Smooth muscle cell (in vitro differentiated cells): ENCODE results near the gene CEP164. TPM values are rescaled to one million over a fixed set of nuclear protein-coding genes. Genes with fewer than 3 reads are reported as not detected.

ENCODE experiments used
- DNase-seq: peaks from one replicate; lab custom pipeline; 2025; ENCODE audit not compliant: unreplicated experiment; lab: John Stamatoyannopoulos, UW
- H2AFZ ChIP-seq: fragments of 200-600 bp; sonication (generic); 2 replicates; pipeline ENCODE4 v1.6.0; 2016; ENCODE audit warnings: antibody characterized with exemption, low read depth, mild to moderate bottlenecking
- H3F3A ChIP-seq: fragments of 200-600 bp; sonication (generic); 2 replicates; pipeline ENCODE4 v1.6.0; 2017; ENCODE audit warnings: antibody characterized with exemption, low read depth
- H3K27ac ChIP-seq: fragments of 200-600 bp; sonication (generic); 2 replicates; pipeline ENCODE4 v1.5.1; 2016; ENCODE audit warnings: low read depth, mild to moderate bottlenecking
- H3K27me3 ChIP-seq: fragments of 200-600 bp; sonication (generic); 2 replicates; pipeline ENCODE4 v1.6.1; 2016; ENCODE audit warnings: low read depth, mild to moderate bottlenecking
- H3K36me3 ChIP-seq: fragments of 200-600 bp; sonication (generic); 2 replicates; pipeline ENCODE4 v1.5.1; 2016; ENCODE audit warnings: low read depth
- H3K4me1 ChIP-seq: fragments of 200-600 bp; sonication (generic); 2 replicates; pipeline ENCODE4 v1.5.1; 2016; ENCODE audit warnings: low read depth
- H3K4me2 ChIP-seq: fragments of 200-600 bp; sonication (generic); 2 replicates; pipeline ENCODE4 v1.6.0; 2016; ENCODE audit warnings: mild to moderate bottlenecking
- H3K4me3 ChIP-seq: fragments of 200-600 bp; sonication (generic); 2 replicates; pipeline ENCODE4 v1.5.1; 2016; ENCODE audit warnings: mild to moderate bottlenecking
- H3K79me2 ChIP-seq: fragments of 200-600 bp; sonication (generic); 2 replicates; pipeline ENCODE4 v1.6.0; 2016; ENCODE audit warnings: low read depth, mild to moderate bottlenecking
- H3K9ac ChIP-seq: fragments of 200-600 bp; sonication (generic); 2 replicates; pipeline ENCODE4 v1.6.0; 2016; ENCODE audit warnings: low read depth
- H3K9me3 ChIP-seq: fragments of 200-600 bp; sonication (generic); replicated peaks from 2 replicates; pipeline ENCODE4 v1.5.1; 2016; ENCODE audit warnings: low read depth
- H4K20me1 ChIP-seq: fragments of 200-600 bp; sonication (generic); 2 replicates; pipeline ENCODE4 v1.6.0; 2016; ENCODE audit warnings: low read depth
- WGBS: methylation state at CpG from one replicate; pipeline ENCODE4 v1.1.7; 2016; ENCODE audit warnings: low lambda C conversion rate; 5-methylcytosine and 5-hydroxymethylcytosine counted together
- polyA plus RNA-seq: library from polyadenylated mRNA; unstranded; fragments of >200 nt; fragmentation: Nextera tagmentation; extraction: Ambion mirVana; gene quantifications from 2 replicates; pipeline ENCODE4 v1.2.1, GENCODE V29; 2016
- total RNA-seq: library from RNA; depleted of rRNA; stranded (reverse); fragments of >200 nt; gene quantifications from 2 replicates; pipeline ENCODE4 v1.2.3, GENCODE V29; 2014
- TF ChIP-seq, protein P1 (sequence below): fragments of 200-600 bp; sonication (generic); IDR thresholded peaks from 2 replicates; pipeline ENCODE4 v1.5.1; 2017; ENCODE audit warnings: borderline replicate concordance, mild to moderate bottlenecking, antibody characterized with exemption; ENCODE audit not compliant: insufficient read depth, poor library complexity, severe bottlenecking

CEP164 gene
- total and polyA plus RNA-seq, 2 experiments from 2014 or later: 11.2 to 30.7 TPM

DNA sequence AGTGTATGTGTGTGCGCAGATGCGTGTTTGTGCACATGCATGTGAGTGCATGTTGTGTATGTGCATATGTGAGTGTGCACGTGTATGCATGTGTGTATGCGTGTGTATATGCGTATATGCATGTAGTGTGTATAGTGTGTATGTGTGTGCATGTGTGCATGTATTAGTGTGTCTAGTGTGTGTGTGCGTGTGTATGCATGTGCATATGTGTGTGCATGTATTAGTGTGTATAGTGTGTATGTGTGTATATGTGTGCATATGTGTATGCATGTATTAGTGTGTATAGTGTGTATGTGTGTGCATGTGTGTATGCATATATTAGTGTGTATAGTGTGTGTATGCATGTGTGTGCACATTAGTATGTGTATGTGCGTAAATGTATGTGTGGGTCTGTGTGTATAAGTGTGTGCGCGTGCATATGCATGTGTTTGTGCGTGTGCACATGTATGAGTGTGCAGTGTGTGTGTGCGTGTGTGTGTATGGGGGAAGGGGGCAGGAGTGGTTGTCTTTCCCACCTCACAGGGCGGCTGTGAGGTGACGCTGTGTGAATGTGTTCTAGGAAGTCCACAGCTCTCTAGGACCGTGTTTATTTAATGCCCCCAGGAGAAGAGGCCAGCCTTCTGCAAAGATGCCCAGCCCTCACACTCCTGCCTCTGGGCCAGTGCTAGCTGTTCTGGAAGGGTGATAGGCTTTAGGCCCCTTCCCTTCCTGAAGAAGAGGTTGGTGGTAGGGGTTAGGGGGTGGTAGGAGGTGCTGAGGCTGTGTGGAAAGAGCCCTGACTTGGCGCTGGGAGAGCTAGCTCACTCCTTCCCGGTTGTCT lies 114.6 kb downstream of the CEP164 start:
- no peaks in the 10 kb centered on the region for H3K9me3 ChIP-seq
- no peak overlapping the region for H2AFZ ChIP-seq
- no peak for DNase-seq
- WGBS: 97% methylated on average over 16 of the region's 16 CpGs
- H3K4me2 ChIP-seq: no peak overlapping the region
- no peak overlapping the region for H3K9ac ChIP-seq
- H3K27ac ChIP-seq: no peak overlapping the region
- TF ChIP-seq, protein P1, sequence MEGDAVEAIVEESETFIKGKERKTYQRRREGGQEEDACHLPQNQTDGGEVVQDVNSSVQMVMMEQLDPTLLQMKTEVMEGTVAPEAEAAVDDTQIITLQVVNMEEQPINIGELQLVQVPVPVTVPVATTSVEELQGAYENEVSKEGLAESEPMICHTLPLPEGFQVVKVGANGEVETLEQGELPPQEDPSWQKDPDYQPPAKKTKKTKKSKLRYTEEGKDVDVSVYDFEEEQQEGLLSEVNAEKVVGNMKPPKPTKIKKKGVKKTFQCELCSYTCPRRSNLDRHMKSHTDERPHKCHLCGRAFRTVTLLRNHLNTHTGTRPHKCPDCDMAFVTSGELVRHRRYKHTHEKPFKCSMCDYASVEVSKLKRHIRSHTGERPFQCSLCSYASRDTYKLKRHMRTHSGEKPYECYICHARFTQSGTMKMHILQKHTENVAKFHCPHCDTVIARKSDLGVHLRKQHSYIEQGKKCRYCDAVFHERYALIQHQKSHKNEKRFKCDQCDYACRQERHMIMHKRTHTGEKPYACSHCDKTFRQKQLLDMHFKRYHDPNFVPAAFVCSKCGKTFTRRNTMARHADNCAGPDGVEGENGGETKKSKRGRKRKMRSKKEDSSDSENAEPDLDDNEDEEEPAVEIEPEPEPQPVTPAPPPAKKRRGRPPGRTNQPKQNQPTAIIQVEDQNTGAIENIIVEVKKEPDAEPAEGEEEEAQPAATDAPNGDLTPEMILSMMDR: no peak
- no peak overlapping the region for H3K4me3 ChIP-seq
- H4K20me1 ChIP-seq: no peaks in the 10 kb centered on the region
- H3K36me3 ChIP-seq: no peaks in the 10 kb centered on the region
- H3K4me1 ChIP-seq: no peaks in the 10 kb centered on the region
- no peaks in the 10 kb centered on the region for H3F3A ChIP-seq
- no peaks in the 10 kb centered on the region for H3K79me2 ChIP-seq
- H3K27me3 ChIP-seq: peaks cover 24% of the 10 kb centered on the region

DNA sequence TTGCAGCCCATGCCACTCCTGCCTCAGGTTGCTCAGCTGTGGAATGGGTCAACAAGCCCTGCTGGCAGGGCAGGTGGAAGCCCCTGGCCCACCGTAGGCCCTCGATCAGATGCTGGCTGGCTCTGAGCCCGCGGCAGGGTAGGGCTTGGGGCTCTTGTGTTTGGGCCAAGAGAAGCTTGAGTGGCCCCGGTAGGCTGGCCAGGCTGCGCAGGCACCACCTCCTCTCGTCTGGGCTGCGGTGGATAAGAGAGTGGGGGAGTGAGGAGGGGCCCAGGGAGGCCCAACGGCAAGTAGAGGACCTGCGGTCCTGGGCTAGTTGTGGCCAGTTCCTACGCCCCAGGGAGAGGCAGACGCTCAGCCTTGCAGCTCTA lies 115.2 kb downstream of the CEP164 start:
- Histone ChIP-seq H3F3A (no peaks in the 10 kb centered on the region), H4K20me1 (no peaks in the 10 kb centered on the region), H3K9me3 (no peaks in the 10 kb centered on the region), H3K4me1 (no peaks in the 10 kb centered on the region), H3K27ac (no peak overlapping the region), H3K79me2 (no peaks in the 10 kb centered on the region), H3K36me3 (no peaks in the 10 kb centered on the region), H3K4me3 (no peak overlapping the region), H3K9ac (no peak overlapping the region), H3K4me2 (no peak overlapping the region), H3K27me3 (peaks cover 29% of the 10 kb centered on the region), H2AFZ (no peak overlapping the region)
- TF ChIP-seq, protein P1: no peak
- DNase-seq: no peak
- WGBS: 85% methylated on average over 12 of the region's 12 CpGs

DNA sequence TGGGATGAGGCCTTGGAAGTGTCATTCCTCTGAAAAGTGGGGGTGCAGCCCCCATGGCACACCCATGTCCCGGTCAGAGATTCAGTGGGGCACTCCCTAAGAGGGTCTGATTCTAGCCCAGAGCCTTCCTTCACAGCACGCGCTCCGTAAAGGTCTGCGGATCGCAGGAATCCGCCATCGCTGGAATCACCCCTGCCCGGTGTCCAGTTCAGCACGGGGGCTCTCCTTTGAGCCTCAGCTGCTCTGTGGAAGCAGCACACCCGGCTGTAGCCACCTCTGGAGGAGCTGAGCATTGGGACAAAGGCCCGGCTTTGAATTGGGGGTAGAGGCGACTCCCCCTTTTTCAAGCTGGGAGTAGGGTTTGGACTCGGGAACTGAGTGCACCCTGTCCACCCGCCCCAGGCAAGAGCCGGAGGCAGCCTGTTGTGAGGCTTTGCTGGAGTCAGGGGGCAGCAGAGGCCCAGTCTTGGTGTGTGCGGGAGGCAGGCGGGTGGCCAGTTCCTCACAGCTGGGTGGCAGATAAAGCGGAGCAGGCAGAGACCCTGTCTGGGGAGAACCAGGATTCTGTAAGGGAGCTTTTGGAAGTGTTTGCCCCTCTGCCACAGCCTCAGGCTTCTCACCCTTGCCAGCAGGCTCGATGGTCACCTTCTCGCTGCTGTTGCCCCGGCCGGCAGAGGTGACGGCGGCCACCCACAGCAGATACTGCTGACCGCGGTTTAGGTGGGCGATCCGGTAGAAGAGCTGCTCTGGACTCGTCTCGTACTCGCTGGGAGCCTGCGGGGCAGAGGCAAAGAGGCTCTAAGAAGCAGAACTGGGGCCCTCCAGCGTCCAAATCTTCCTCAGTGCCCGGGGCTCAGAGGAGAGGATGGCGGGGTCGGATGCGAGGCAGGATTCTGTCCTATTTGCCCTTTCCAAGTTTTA lies 115.9 kb downstream of the CEP164 start:
- Histone ChIP-seq H3K36me3 (no peaks in the 10 kb centered on the region), H3K9me3 (no peaks in the 10 kb centered on the region), H3K4me3 (no peak overlapping the region), H3K27ac (no peak overlapping the region), H4K20me1 (no peaks in the 10 kb centered on the region), H3K9ac (no peak overlapping the region), H2AFZ (no peak overlapping the region), H3K4me2 (no peak overlapping the region), H3K27me3 (peaks cover 31% of the 10 kb centered on the region), H3K4me1 (no peaks in the 10 kb centered on the region), H3K79me2 (no peaks in the 10 kb centered on the region), H3F3A (no peaks in the 10 kb centered on the region)
- DNase-seq: no peak
- WGBS: 69% methylated on average over 38 of the region's 38 CpGs
- TF ChIP-seq, protein P1: peak; percentile 60
